Keratinocyte (primary cell): ENCODE measurements around the gene ACBD5. TPM values are rescaled to one million over a fixed set of nuclear protein-coding genes. Genes with fewer than 3 reads are reported as not detected.

Experiments used
- DNase-seq: peaks from one replicate; pipeline ENCODE4 v3.0.0-alpha.2; 2011; ENCODE audit warnings: low read depth, missing footprints, low spot score
- FAIRE-seq: peaks from 2 replicates; lab custom pipeline; 2011; peaks lifted over from hg19 to GRCh38; lab: Jason Lieb, UNC
- H2AFZ ChIP-seq: 2 replicates; pipeline ENCODE4 v1.6.0; 2012; ENCODE audit warnings: low read length, control low read depth, inconsistent platforms; ENCODE audit not compliant: control insufficient read depth
- H3K27ac ChIP-seq: 2 replicates; pipeline ENCODE4 v1.5.1; 2011; ENCODE audit warnings: low read length; ENCODE audit not compliant: control insufficient read depth, insufficient read depth
- H3K27me3 ChIP-seq: 3 replicates; pipeline ENCODE4 v1.6.0; 2011; ENCODE audit warnings: low read length; ENCODE audit not compliant: control insufficient read depth, insufficient read depth; ENCODE audit errors: extremely low read depth
- H3K36me3 ChIP-seq, 2 experiments: 2 replicates in 1 of 2; 3 replicates in 1 of 2; pipeline ENCODE4 v1.5.1; 2011; ENCODE audit warnings: low read length in 2 of 2, mild to moderate bottlenecking in 1 of 2; ENCODE audit not compliant: control insufficient read depth in 2 of 2, insufficient read depth in 2 of 2; ENCODE audit errors: extremely low read depth in 1 of 2
- H3K4me1 ChIP-seq: 3 replicates; pipeline ENCODE4 v1.5.1; 2011; ENCODE audit warnings: low read length; ENCODE audit not compliant: control insufficient read depth, insufficient read depth; ENCODE audit errors: extremely low read depth
- H3K4me2 ChIP-seq: 3 replicates; pipeline ENCODE4 v1.6.0; 2011; ENCODE audit warnings: low read depth, low read length; ENCODE audit not compliant: control insufficient read depth, insufficient read depth; ENCODE audit errors: extremely low read depth
- H3K4me3 ChIP-seq, 3 experiments: fragments of 200-600 bp in 1 of 3; sonication (generic) in 1 of 3; 2 replicates in 2 of 3; 3 replicates in 1 of 3; pipeline ENCODE4 v1.5.1; 2011 to 2016; ENCODE audit warnings: low read length in 3 of 3, mild to moderate bottlenecking in 3 of 3, control low read depth in 2 of 3, inconsistent platforms in 1 of 3, low read depth in 1 of 3, mixed read lengths in 1 of 3, mixed run types in 1 of 3, moderate library complexity in 1 of 3; ENCODE audit not compliant: control insufficient read depth in 2 of 3, insufficient read depth in 2 of 3; ENCODE audit errors: extremely low read depth in 1 of 3
- H3K79me2 ChIP-seq: 2 replicates; pipeline ENCODE4 v1.6.0; 2012; ENCODE audit warnings: low read length; ENCODE audit not compliant: control insufficient read depth, insufficient read depth
- H3K9ac ChIP-seq: 3 replicates; pipeline ENCODE4 v1.6.0; 2011; ENCODE audit warnings: low read length; ENCODE audit not compliant: control insufficient read depth, insufficient read depth; ENCODE audit errors: extremely low read depth
- H3K9me1 ChIP-seq: 3 replicates; pipeline ENCODE4 v1.6.0; 2011; ENCODE audit warnings: low read length; ENCODE audit not compliant: control insufficient read depth, insufficient read depth; ENCODE audit errors: extremely low read depth
- H3K9me3 ChIP-seq: 2 replicates; pipeline ENCODE4 v1.5.1; 2012; ENCODE audit warnings: low read depth, low read length; ENCODE audit not compliant: control insufficient read depth
- H4K20me1 ChIP-seq: 3 replicates; pipeline ENCODE4 v1.6.0; 2011; ENCODE audit warnings: low read length; ENCODE audit not compliant: control insufficient read depth, insufficient read depth; ENCODE audit errors: extremely low read depth
- CTCF ChIP-seq, 3 experiments: IDR thresholded peaks in 1 of 3; conservative IDR thresholded peaks in 1 of 3; optimal IDR thresholded peaks in 1 of 3; 2 replicates in 2 of 3; 3 replicates in 1 of 3; pipeline versions ENCODE3 to v1.5.1; 2011; ENCODE audit warnings: low read length in 3 of 3, mild to moderate bottlenecking in 3 of 3, moderate library complexity in 2 of 3, control low read depth in 1 of 3, inconsistent platforms in 1 of 3; ENCODE audit not compliant: insufficient read depth in 2 of 3; ENCODE audit errors: extremely low read depth in 1 of 3
- EZH2 ChIP-seq: IDR thresholded peaks from one replicate; pipeline ENCODE4 v1.6.1; 2012; ENCODE audit warnings: inconsistent platforms, mild to moderate bottlenecking, low read length, moderate library complexity
- dilution Hi-C: fragments of 300-500 bp; cut with MboI; formaldehyde crosslinking; loops from one replicate; pipeline ENCODE4 v1.7.0; 2020; ENCODE audit warnings: low sequenced_read_pairs; ENCODE audit not compliant: extremely low pct_ligation_motif_present
- polyA plus RNA-seq, 5 experiments: library from polyadenylated mRNA; depleted of rRNA in 3 of 5; stranded (reverse) in 3 of 5; stranded (forward) in 1 of 5; unstranded in 1 of 5; fragments of >200 nt; gene quantifications; 1 replicate in 1 of 5; 2 replicates in 3 of 5; 3 replicates in 1 of 5; pipeline versions ENCODE4 v1.2.1 to v1.2.3, GENCODE V29; 2011 to 2012; ENCODE audit warnings: missing spikeins in 2 of 5, low read depth in 1 of 5, low replicate concordance in 1 of 5

Gene ACBD5
- polyA plus RNA-seq, 1 donor (not counting 4 experiments of a cell fraction or from before 2014, with no cell fraction given) = 11.7 TPM

- no peak for DNase-seq
Measured at GRCh38 chr10:27248215-27248614, 7.6 kb upstream of the ACBD5 start.

GRCh38 chr10:27247441-27247840, 6.8 kb upstream of the ACBD5 start:
- no peaks in the 10 kb centered on the region for H3K79me2 ChIP-seq
- no peak overlapping the region for H2AFZ ChIP-seq
- no peak overlapping the region for H3K9ac ChIP-seq
- H3K27me3 ChIP-seq = no peaks in the 10 kb centered on the region
- no peaks in the 10 kb centered on the region for H3K36me3 ChIP-seq
- H3K4me2 ChIP-seq = no peak overlapping the region
- no peak for TF ChIP-seq CTCF (optimal IDR thresholded peaks at IDR 0.05 in 1 of 3, IDR thresholded peaks at IDR 0.05 in 1 of 3, conservative IDR thresholded peaks at IDR 0.05 in 1 of 3; ENCODE audit: extremely low read depth in 1 of 3, insufficient read depth in 2 of 3, low read length in 3 of 3)
- TF ChIP-seq EZH2 = no peak
- FAIRE-seq (no peak), DNase-seq (no peak)
- dilution Hi-C loops = no loop called here
- H4K20me1 ChIP-seq = no peaks in the 10 kb centered on the region
- H3K9me3 ChIP-seq = no peaks in the 10 kb centered on the region
- H3K4me1 ChIP-seq = peaks cover 10% of the 10 kb centered on the region
- H3K4me3 ChIP-seq = no peak overlapping the region
- H3K9me1 ChIP-seq = no peaks in the 10 kb centered on the region
- H3K27ac ChIP-seq = no peak overlapping the region

More at GRCh38 chr10:27248215-27248614, 7.6 kb upstream of the ACBD5 start:
- Histone ChIP-seq H3K9ac (no peak overlapping the region), H3K27ac (no peak overlapping the region), H3K4me3 (no peak overlapping the region), H3K9me1 (no peaks in the 10 kb centered on the region), H3K27me3 (no peaks in the 10 kb centered on the region), H3K9me3 (no peaks in the 10 kb centered on the region), H3K79me2 (no peaks in the 10 kb centered on the region), H3K36me3 (no peaks in the 10 kb centered on the region), H3K4me1 (peaks cover 7% of the 10 kb centered on the region), H4K20me1 (no peaks in the 10 kb centered on the region), H2AFZ (no peak overlapping the region), H3K4me2 (no peak overlapping the region)
- dilution Hi-C loops = no loop called here
- no peak for FAIRE-seq
- TF ChIP-seq EZH2 (no peak), CTCF (optimal IDR thresholded peaks at IDR 0.05 in 1 of 3, IDR thresholded peaks at IDR 0.05 in 1 of 3, conservative IDR thresholded peaks at IDR 0.05 in 1 of 3; ENCODE audit: extremely low read depth in 1 of 3, insufficient read depth in 2 of 3, low read length in 3 of 3) (no peak)
